ENCODE measurements around the gene COX6B1.

COX6B1 gene

GRCh38 chr19:35619290-35619923, 28.7 kb upstream of the COX6B1 start:
- Mint-ChIP-seq H3K4me1 (no peaks in the 10 kb centered on the region), H3K9me3 (no peaks in the 10 kb centered on the region), H3K4me3 (no peak overlapping the region), H3K27ac (ENCODE audit: low read depth) (no peak overlapping the region), H3K36me3 (ENCODE audit: insufficient read depth) (peaks cover 6% of the 10 kb centered on the region), H3K27me3 (no peaks in the 10 kb centered on the region)
- no peak for ATAC-seq (replicated peaks; ENCODE audit: extremely low read depth, poor library complexity, severe bottlenecking)
- DNase-seq (ENCODE audit: low spot score in 2 of 2): no peak

GRCh38 chr19:35620001-35620400, 28.1 kb upstream of the COX6B1 start:
- no peaks in the 10 kb centered on the region for H3K4me1 Mint-ChIP-seq
- no peak overlapping the region for H3K4me3 Mint-ChIP-seq
- DNase-seq (ENCODE audit: low spot score in 2 of 2) (no peak), ATAC-seq (replicated peaks; ENCODE audit: extremely low read depth, poor library complexity, severe bottlenecking) (no peak)
- H3K36me3 Mint-ChIP-seq (ENCODE audit: insufficient read depth): peaks cover 5% of the 10 kb centered on the region
- no peak overlapping the region for H3K27ac Mint-ChIP-seq (ENCODE audit: low read depth)
- no peaks in the 10 kb centered on the region for H3K9me3 Mint-ChIP-seq
- H3K27me3 Mint-ChIP-seq: no peaks in the 10 kb centered on the region

- Mint-ChIP-seq H3K27ac (ENCODE audit: low read depth) (no peak overlapping the region), H3K36me3 (ENCODE audit: insufficient read depth) (peaks cover 5% of the 10 kb centered on the region), H3K4me1 (no peaks in the 10 kb centered on the region), H3K9me3 (no peaks in the 10 kb centered on the region), H3K4me3 (no peak overlapping the region), H3K27me3 (no peaks in the 10 kb centered on the region)
- no peak for ATAC-seq (replicated peaks; ENCODE audit: extremely low read depth, poor library complexity, severe bottlenecking)
- DNase-seq (ENCODE audit: low spot score in 2 of 2): no peak
Observed at GRCh38 chr19:35621708-35622107, 26.4 kb upstream of the COX6B1 start.

GRCh38 chr19:35622750-35623149, 25.4 kb upstream of the COX6B1 start:
- Mint-ChIP-seq H3K4me3 (no peak overlapping the region), H3K9me3 (no peaks in the 10 kb centered on the region), H3K27ac (ENCODE audit: low read depth) (no peak overlapping the region), H3K36me3 (ENCODE audit: insufficient read depth) (peaks cover 5% of the 10 kb centered on the region), H3K27me3 (no peaks in the 10 kb centered on the region), H3K4me1 (no peaks in the 10 kb centered on the region)
- no peak for ATAC-seq (replicated peaks; ENCODE audit: extremely low read depth, poor library complexity, severe bottlenecking)
- no peak for DNase-seq (ENCODE audit: low spot score in 2 of 2)

GRCh38 chr19:35623327-35624010, 24.7 kb upstream of the COX6B1 start:
- peaks cover 6% of the 10 kb centered on the region for H3K36me3 Mint-ChIP-seq (ENCODE audit: insufficient read depth)
- no peak overlapping the region for H3K27ac Mint-ChIP-seq (ENCODE audit: low read depth)
- H3K27me3 Mint-ChIP-seq: no peaks in the 10 kb centered on the region
- no peak overlapping the region for H3K4me3 Mint-ChIP-seq
- H3K4me1 Mint-ChIP-seq: peaks cover 6% of the 10 kb centered on the region
- no peak for DNase-seq (ENCODE audit: low spot score in 2 of 2)
- no peak for ATAC-seq (replicated peaks; ENCODE audit: extremely low read depth, poor library complexity, severe bottlenecking)
- no peaks in the 10 kb centered on the region for H3K9me3 Mint-ChIP-seq

- peak overlapping the region; percentile 88 for H3K4me3 Mint-ChIP-seq
- ATAC-seq (replicated peaks; ENCODE audit: extremely low read depth, poor library complexity, severe bottlenecking): peak; percentile 5
- no peaks in the 10 kb centered on the region for H3K9me3 Mint-ChIP-seq
- H3K27me3 Mint-ChIP-seq: no peaks in the 10 kb centered on the region
- H3K27ac Mint-ChIP-seq (ENCODE audit: low read depth): peak overlapping the region; percentile 94
- H3K4me1 Mint-ChIP-seq: peaks cover 36% of the 10 kb centered on the region
- H3K36me3 Mint-ChIP-seq (ENCODE audit: insufficient read depth): peaks cover 25% of the 10 kb centered on the region
- DNase-seq (ENCODE audit: low spot score in 2 of 2): no peak
Observed at GRCh38 chr19:35628264-35628564, 19.9 kb upstream of the COX6B1 start.

GRCh38 chr19:35628565-35629331, 19.4 kb upstream of the COX6B1 start, which contains the start of gene RBM42:
Gene RBM42 (plus strand): TSS chr19:35629036. CDS start chr19:35629154, 118 bp downstream.
- DNase-seq (ENCODE audit: low spot score in 2 of 2) (peak; percentile 96 to 99), ATAC-seq (replicated peaks; ENCODE audit: extremely low read depth, poor library complexity, severe bottlenecking) (peak; percentile 100)
- peaks cover 28% of the 10 kb centered on the region for H3K36me3 Mint-ChIP-seq (ENCODE audit: insufficient read depth)
- H3K4me1 Mint-ChIP-seq: peaks cover 40% of the 10 kb centered on the region
- no peaks in the 10 kb centered on the region for H3K9me3 Mint-ChIP-seq
- peak within 1 kb of the TSS; percentile 94 for H3K27ac Mint-ChIP-seq (ENCODE audit: low read depth)
- no peaks in the 10 kb centered on the region for H3K27me3 Mint-ChIP-seq
- peak within 1 kb of the TSS; percentile 88 for H3K4me3 Mint-ChIP-seq

GRCh38 chr19:35629332-35629633, 18.8 kb upstream of the COX6B1 start:
- ATAC-seq (replicated peaks; ENCODE audit: extremely low read depth, poor library complexity, severe bottlenecking) (no peak), DNase-seq (ENCODE audit: low spot score in 2 of 2) (no peak)
- H3K27ac Mint-ChIP-seq (ENCODE audit: low read depth): peak overlapping the region; percentile 94
- peaks cover 33% of the 10 kb centered on the region for H3K36me3 Mint-ChIP-seq (ENCODE audit: insufficient read depth)
- H3K4me1 Mint-ChIP-seq: peaks cover 40% of the 10 kb centered on the region
- H3K9me3 Mint-ChIP-seq: no peaks in the 10 kb centered on the region
- peak overlapping the region; percentile 88 for H3K4me3 Mint-ChIP-seq
- H3K27me3 Mint-ChIP-seq: no peaks in the 10 kb centered on the region

- Mint-ChIP-seq H3K9me3 (no peaks in the 10 kb centered on the region), H3K27me3 (no peaks in the 10 kb centered on the region), H3K36me3 (ENCODE audit: insufficient read depth) (peaks cover 44% of the 10 kb centered on the region), H3K4me1 (peaks cover 29% of the 10 kb centered on the region), H3K4me3 (no peak overlapping the region), H3K27ac (ENCODE audit: low read depth) (no peak overlapping the region)
- DNase-seq (ENCODE audit: low spot score in 2 of 2) (no peak), ATAC-seq (replicated peaks; ENCODE audit: extremely low read depth, poor library complexity, severe bottlenecking) (no peak)
Observed at GRCh38 chr19:35633727-35634440, 14.2 kb upstream of the COX6B1 start.

- no peak for ATAC-seq (replicated peaks; ENCODE audit: extremely low read depth, poor library complexity, severe bottlenecking)
- H3K27ac Mint-ChIP-seq (ENCODE audit: low read depth): no peak overlapping the region
- H3K4me3 Mint-ChIP-seq: no peak overlapping the region
- H3K4me1 Mint-ChIP-seq: peaks cover 16% of the 10 kb centered on the region
- H3K36me3 Mint-ChIP-seq (ENCODE audit: insufficient read depth): peaks cover 36% of the 10 kb centered on the region
- H3K27me3 Mint-ChIP-seq: no peaks in the 10 kb centered on the region
- no peaks in the 10 kb centered on the region for H3K9me3 Mint-ChIP-seq
- no peak for DNase-seq (ENCODE audit: low spot score in 2 of 2)
Observed at GRCh38 chr19:35636651-35637050, 11.5 kb upstream of the COX6B1 start.

GRCh38 chr19:35637165-35637564, 11.0 kb upstream of the COX6B1 start:
- Mint-ChIP-seq H3K4me1 (peaks cover 14% of the 10 kb centered on the region), H3K36me3 (ENCODE audit: insufficient read depth) (peaks cover 32% of the 10 kb centered on the region), H3K9me3 (no peaks in the 10 kb centered on the region), H3K27ac (ENCODE audit: low read depth) (no peak overlapping the region), H3K27me3 (no peaks in the 10 kb centered on the region), H3K4me3 (no peak overlapping the region)
- ATAC-seq (replicated peaks; ENCODE audit: extremely low read depth, poor library complexity, severe bottlenecking): no peak
- DNase-seq (ENCODE audit: low spot score in 2 of 2): no peak

GRCh38 chr19:35639321-35639639, 8.8 kb upstream of the COX6B1 start:
- Mint-ChIP-seq H3K36me3 (ENCODE audit: insufficient read depth) (peaks cover 21% of the 10 kb centered on the region), H3K4me1 (peaks cover 2% of the 10 kb centered on the region), H3K9me3 (no peaks in the 10 kb centered on the region), H3K27me3 (no peaks in the 10 kb centered on the region), H3K4me3 (no peak overlapping the region), H3K27ac (ENCODE audit: low read depth) (no peak overlapping the region)
- ATAC-seq (replicated peaks; ENCODE audit: extremely low read depth, poor library complexity, severe bottlenecking) (no peak), DNase-seq (ENCODE audit: low spot score in 2 of 2) (no peak)
